H1 (cell line): ENCODE data around the gene GPN2. TPM values are rescaled to one million over a fixed set of nuclear protein-coding genes. Genes with fewer than 3 reads are reported as not detected.

Source experiments
- CTCF ChIA-PET: fragments of 300-600 bp; sonication (Branson Sonifier 250); formaldehyde crosslinking; loops from one replicate; lab custom pipeline; 2021; ENCODE audit not compliant: partially characterized antibody; lab: Charles Lee
- POLR2A ChIA-PET: fragments of 300-600 bp; sonication (Branson Sonifier 250); formaldehyde crosslinking; loops from one replicate; lab custom pipeline; 2021; ENCODE audit warnings: inconsistent platforms; ENCODE audit not compliant: partially characterized antibody; lab: Charles Lee
- DNase-seq, 2 experiments: peaks; one replicate each; pipeline versions ENCODE4 v3.0.0 to v3.0.0-alpha.2; 2010 to 2022; ENCODE audit warnings: low spot score in 2 of 2, low read depth in 1 of 2, mixed read lengths in 1 of 2
- FAIRE-seq: peaks from 2 replicates; lab custom pipeline; 2011; peaks lifted over from hg19 to GRCh38; lab: Jason Lieb, UNC
- H2AFZ ChIP-seq: 2 replicates; pipeline ENCODE4 v1.8.1; 2012; ENCODE audit warnings: low read length, inconsistent platforms
- H2AK5ac ChIP-seq: 2 replicates; pipeline ENCODE4 v1.6.1; 2013; ENCODE audit warnings: low read depth, low read length
- H2BK120ac ChIP-seq: replicated peaks from 2 replicates; pipeline ENCODE3; 2013; ENCODE audit warnings: low read depth, low read length, inconsistent platforms
- H2BK12ac ChIP-seq: 2 replicates; pipeline ENCODE4 v1.6.1; 2013; ENCODE audit warnings: low read depth, low read length
- H2BK15ac ChIP-seq: 2 replicates; pipeline ENCODE4 v1.6.1; 2013; ENCODE audit warnings: low read length
- H2BK20ac ChIP-seq: 2 replicates; pipeline ENCODE4 v1.6.1; 2013; ENCODE audit warnings: low read length
- H2BK5ac ChIP-seq: 2 replicates; pipeline ENCODE4 v1.6.1; 2013; ENCODE audit warnings: low read depth, low read length
- H3K14ac ChIP-seq: 2 replicates; pipeline ENCODE4 v1.6.1; 2013; ENCODE audit warnings: inconsistent platforms; ENCODE audit not compliant: insufficient read length
- H3K18ac ChIP-seq: 2 replicates; pipeline ENCODE4 v1.6.1; 2013; ENCODE audit warnings: low read length; ENCODE audit errors: extremely low read depth
- H3K23ac ChIP-seq: 2 replicates; pipeline ENCODE4 v1.6.1; 2013; ENCODE audit warnings: inconsistent platforms; ENCODE audit not compliant: insufficient read length
- H3K23me2 ChIP-seq: 2 replicates; pipeline ENCODE4 v1.6.1; 2013; ENCODE audit warnings: low read depth, low read length
- H3K27ac ChIP-seq: 2 replicates; pipeline ENCODE4 v1.6.1; 2011; ENCODE audit warnings: low read depth, low read length, inconsistent platforms
- H3K27me3 ChIP-seq, 4 experiments: replicated peaks in 1 of 4; 1 replicate in 1 of 4; 2 replicates in 3 of 4; pipeline versions ENCODE4 v1.6.1 to v1.8.1; 2011 to 2013; ENCODE audit warnings: low read length in 3 of 4, mild to moderate bottlenecking in 3 of 4, inconsistent platforms in 2 of 4, mixed read lengths in 2 of 4, moderate library complexity in 1 of 4; ENCODE audit not compliant: control insufficient read depth in 3 of 4, insufficient read depth in 3 of 4; ENCODE audit errors: extremely low read depth in 1 of 4
- H3K36me3 ChIP-seq, 4 experiments: 2 replicates each; pipeline versions ENCODE4 v1.6.1 to v1.8.1; 2011 to 2013; ENCODE audit warnings: mild to moderate bottlenecking in 4 of 4, low read length in 3 of 4, moderate library complexity in 2 of 4, control low read depth in 1 of 4, inconsistent platforms in 1 of 4; ENCODE audit not compliant: insufficient read depth in 4 of 4, control insufficient read depth in 2 of 4
- H3K4ac ChIP-seq: replicated peaks from 2 replicates; pipeline ENCODE3; 2013; ENCODE audit warnings: low read length, low read depth, mixed read lengths, inconsistent platforms; ENCODE audit not compliant: insufficient read length
- H3K4me1 ChIP-seq, 4 experiments: replicated peaks in 1 of 4; 1 replicate in 1 of 4; 2 replicates in 3 of 4; pipeline versions ENCODE4 v1.6.1 to v1.8.1; 2011 to 2013; ENCODE audit warnings: low read length in 3 of 4, inconsistent platforms in 2 of 4, mixed read lengths in 1 of 4; ENCODE audit not compliant: insufficient read depth in 4 of 4, control insufficient read depth in 3 of 4
- H3K4me2 ChIP-seq, 2 experiments: 2 replicates each; pipeline versions ENCODE4 v1.6.1 to v1.8.1; 2011 to 2013; ENCODE audit warnings: low read depth in 2 of 2, low read length in 2 of 2, control low read depth in 1 of 2, inconsistent platforms in 1 of 2, mild to moderate bottlenecking in 1 of 2; ENCODE audit not compliant: insufficient read depth in 1 of 2
- H3K4me3 ChIP-seq, 4 experiments: fragments of 200-600, 300-600 bp in 1 of 4; sonication (generic), shearing (Covaris generic), sonication (Bioruptor Twin) in 1 of 4; 2 replicates each; pipeline versions ENCODE4 v1.5.1 to v1.8.1; 2011 to 2016; ENCODE audit warnings: low read length in 4 of 4, low read depth in 3 of 4, control low read depth in 2 of 4, inconsistent platforms in 2 of 4, mild to moderate bottlenecking in 2 of 4, mixed read lengths in 1 of 4, moderate library complexity in 1 of 4; ENCODE audit not compliant: insufficient read depth in 2 of 4; ENCODE audit errors: extremely low read depth in 1 of 4
- H3K56ac ChIP-seq: replicated peaks from 2 replicates; pipeline ENCODE3; 2013; ENCODE audit warnings: low read depth, mild to moderate bottlenecking, mixed read lengths, low read length, inconsistent platforms; ENCODE audit not compliant: insufficient read length
- H3K79me1 ChIP-seq: 2 replicates; pipeline ENCODE4 v1.6.1; 2013; ENCODE audit warnings: low read depth, low read length, control low read depth
- H3K79me2 ChIP-seq, 2 experiments: 2 replicates each; pipeline versions ENCODE4 v1.6.1 to v1.8.1; 2012 to 2013; ENCODE audit warnings: low read length in 2 of 2, mild to moderate bottlenecking in 2 of 2, inconsistent platforms in 1 of 2; ENCODE audit not compliant: insufficient read depth in 2 of 2, control insufficient read depth in 1 of 2
- H3K9ac ChIP-seq, 4 experiments: replicated peaks in 1 of 4; 1 replicate in 1 of 4; 2 replicates in 3 of 4; pipeline versions ENCODE4 v1.6.1 to v1.8.1; 2011 to 2013; ENCODE audit warnings: low read depth in 3 of 4, low read length in 3 of 4, control low read depth in 2 of 4, mild to moderate bottlenecking in 2 of 4, moderate library complexity in 2 of 4, inconsistent platforms in 1 of 4; ENCODE audit errors: extremely low read depth in 1 of 4
- H3K9me3 ChIP-seq, 2 experiments: 2 replicates each; pipeline versions ENCODE4 v1.6.1 to v1.8.1; 2012 to 2013; ENCODE audit warnings: mild to moderate bottlenecking in 2 of 2, moderate library complexity in 2 of 2, control low read depth in 1 of 2, inconsistent platforms in 1 of 2, low read depth in 1 of 2, low read length in 1 of 2, mixed read lengths in 1 of 2; ENCODE audit not compliant: insufficient read depth in 2 of 2
- H4K20me1 ChIP-seq, 2 experiments: replicated peaks in 1 of 2; 2 replicates each; pipeline versions ENCODE3 to v1.8.1; 2011 to 2013; ENCODE audit warnings: inconsistent platforms in 2 of 2, low read length in 2 of 2, mild to moderate bottlenecking in 1 of 2; ENCODE audit not compliant: insufficient read depth in 2 of 2, control insufficient read depth in 1 of 2
- H4K5ac ChIP-seq: 2 replicates; pipeline ENCODE4 v1.6.1; 2013; ENCODE audit warnings: low read length, low read depth, mixed read lengths, inconsistent platforms; ENCODE audit not compliant: insufficient read length
- H4K8ac ChIP-seq: 2 replicates; pipeline ENCODE4 v1.8.0; 2013; ENCODE audit warnings: mild to moderate bottlenecking, moderate library complexity, low read length, inconsistent platforms; ENCODE audit not compliant: insufficient read depth; ENCODE audit errors: extremely low read depth
- H4K91ac ChIP-seq: replicated peaks from 2 replicates; pipeline ENCODE3; 2013; ENCODE audit warnings: low read length, mixed read lengths, inconsistent platforms; ENCODE audit not compliant: insufficient read length
- BACH1 ChIP-seq: IDR thresholded peaks from 2 replicates; pipeline ENCODE4 v1.6.1; 2012; ENCODE audit warnings: low read length, improper control_type of control experiment
- POLR2A ChIP-seq, 2 experiments: IDR thresholded peaks; 1 replicate in 1 of 2; 2 replicates in 1 of 2; pipeline ENCODE4 v1.6.1; 2011; ENCODE audit warnings: low read depth in 2 of 2, low read length in 2 of 2, mild to moderate bottlenecking in 2 of 2; ENCODE audit errors: control extremely low read depth in 1 of 2
- RAD21 ChIP-seq, 2 experiments: IDR thresholded peaks in 1 of 2; conservative IDR thresholded peaks in 1 of 2; 2 replicates each; pipeline ENCODE4 v1.6.1; 2011; ENCODE audit warnings: low read depth in 2 of 2, low read length in 2 of 2, improper control_type of control experiment in 1 of 2, inconsistent platforms in 1 of 2, mild to moderate bottlenecking in 1 of 2, moderate library complexity in 1 of 2
- SIN3A ChIP-seq, 2 experiments: IDR thresholded peaks in 1 of 2; conservative IDR thresholded peaks in 1 of 2; 2 replicates each; pipeline ENCODE4 v1.6.1; 2011 to 2012; ENCODE audit warnings: low read length in 2 of 2, improper control_type of control experiment in 1 of 2, low read depth in 1 of 2, mild to moderate bottlenecking in 1 of 2
- TAF1 ChIP-seq: IDR thresholded peaks from 2 replicates; pipeline ENCODE4 v1.6.1; 2011; ENCODE audit warnings: mild to moderate bottlenecking, low read depth, low read length
- TBP ChIP-seq: IDR thresholded peaks from 2 replicates; pipeline ENCODE4 v1.6.1; 2011; ENCODE audit warnings: low read depth, low read length, improper control_type of control experiment
- WGBS, 2 experiments: shearing (Covaris generic) in 1 of 2; methylation state at CpG; one replicate each; pipeline versions ENCODE4 v1.1.6 to v1.1.7; 2013 to 2015; ENCODE audit warnings: low lambda C conversion rate in 2 of 2, mixed read lengths in 2 of 2, inconsistent platforms in 1 of 2, low coverage in 1 of 2, missing lambda C conversion rate in 1 of 2; ENCODE audit not compliant: insufficient replicate concordance in 2 of 2, insufficient coverage in 1 of 2, insufficient read length in 1 of 2; ENCODE audit errors: extremely low coverage in 1 of 2, missing lambda C conversion rate in 1 of 2; 5-methylcytosine and 5-hydroxymethylcytosine counted together
- polyA plus RNA-seq, 7 experiments: library from polyadenylated mRNA; depleted of rRNA in 3 of 7; stranded (reverse) in 5 of 7; unstranded in 2 of 7; fragments of >200 nt in 5 of 7; fragments of 200-250 nt in 2 of 7; gene quantifications; 1 replicate in 5 of 7; 2 replicates in 1 of 7; 4 replicates in 1 of 7; pipeline versions ENCODE4 v1.2.1 to v1.2.3, GENCODE V29; 2011 to 2013; ENCODE audit warnings: missing spikeins in 2 of 7, mixed read lengths in 2 of 7
- total RNA-seq: library from RNA; stranded (reverse); fragmentation: NEBNext Ultra II Directional; extraction: Animal tissue kit (Norgen Biotek cat#: 25700); gene quantifications from 2 replicates; pipeline ENCODE4 v1.2.1, GENCODE V29; 2021
- TF ChIP-seq, protein P1 (sequence below), 3 experiments: IDR thresholded peaks; 1 replicate in 2 of 3; 2 replicates in 1 of 3; pipeline versions ENCODE4 v1.5.1 to v1.6.1; 2011; ENCODE audit warnings: low read length in 3 of 3, mild to moderate bottlenecking in 3 of 3, inconsistent platforms in 2 of 3, low read depth in 1 of 3, moderate library complexity in 1 of 3; ENCODE audit not compliant: insufficient read depth in 1 of 3; ENCODE audit errors: control extremely low read depth in 1 of 3

GPN2 gene
- total and polyA plus RNA-seq, 2 of the 8 experiments (the other 6 are each of a cell fraction or from before 2014, with no cell fraction given), result 27.3 to 36.8 TPM

- ChIA-PET CTCF (interaction anchor here (0.6 to 2.5 kb wide), 3 partner anchors 9 to 63 kb away, joined by 3 to 11 read pairs (median 4); no protein-coding TSS in a partner anchor), POLR2A (interaction anchor here (0.5 to 1.0 kb wide), 2 partner anchors 12 to 425 kb away, joined by 4 read pairs; no protein-coding TSS in a partner anchor)
- H3K14ac ChIP-seq, result no peak within 1 kb of the TSS
- H3K23ac ChIP-seq, result no peak within 1 kb of the TSS
- peak within 1 kb of the TSS; percentile 59 for H2BK120ac ChIP-seq
- H2AFZ ChIP-seq, result peak within 1 kb of the TSS; percentile 100
- DNase-seq (peak in 1 of 2 experiments; percentile 86), FAIRE-seq (no peak)
- peaks cover 9% of the 10 kb centered on the region in 2 experiments for H4K20me1 ChIP-seq
- peak within 1 kb of the TSS; percentile 67 for H4K5ac ChIP-seq
- no peak within 1 kb of the TSS for H2BK12ac ChIP-seq
- peak within 1 kb of the TSS; percentile 87; the same call in 1 of the 2 replicates for H3K18ac ChIP-seq
- H3K79me1 ChIP-seq, result peaks cover 12% of the 10 kb centered on the region
- peaks cover 0 to 11% of the 10 kb centered on the region in 2 experiments; a peak in 1 of 4 replicates for H3K79me2 ChIP-seq
- H3K4ac ChIP-seq, result no peak within 1 kb of the TSS
- 9% methylated on average over 29 of the region's 107 CpGs; no CpG with 5 or more reads in 1 of the 2 experiments for WGBS, 2 experiments
- H3K23me2 ChIP-seq, result peaks cover 6% of the 10 kb centered on the region; the same call in 1 of the 2 replicates
- H3K4me2 ChIP-seq, result peak within 1 kb of the TSS; percentile 88 to 93
- peaks cover 6 to 9% (median 7%) of the 10 kb centered on the region in 4 experiments; a peak in 6 of 7 replicates for H3K4me1 ChIP-seq
- no peak within 1 kb of the TSS for H2BK20ac ChIP-seq
- no peak within 1 kb of the TSS; the same call in 1 of the 2 replicates for H2BK5ac ChIP-seq
- no peaks in the 10 kb centered on the region for H3K27me3 ChIP-seq
- no peak within 1 kb of the TSS for H2AK5ac ChIP-seq
- peak within 1 kb of the TSS; percentile 80 for H4K8ac ChIP-seq
- H3K56ac ChIP-seq, result peak within 1 kb of the TSS; percentile 53
- H3K4me3 ChIP-seq, result peak within 1 kb of the TSS; percentile 53 to 76 (median 56)
- H3K27ac ChIP-seq, result no peak within 1 kb of the TSS
- H2BK15ac ChIP-seq, result peak within 1 kb of the TSS; percentile 95; the same call in 1 of the 2 replicates
- peak within 1 kb of the TSS; percentile 42 to 80 (median 64) for H3K9ac ChIP-seq
- H3K9me3 ChIP-seq, result no peaks in the 10 kb centered on the region
- peaks cover 0 to under 1% (median 0%) of the 10 kb centered on the region in 4 experiments; a peak in 1 of 8 replicates for H3K36me3 ChIP-seq
- H4K91ac ChIP-seq, result peak within 1 kb of the TSS; percentile 91
- TF ChIP-seq TAF1 (0 out of 2 replicates have a peak, but pooled peaks have one; percentile 47), BACH1 (no peak), RAD21 (IDR thresholded peaks at IDR 0.05 in 1 of 2, conservative IDR thresholded peaks at IDR 0.05 in 1 of 2; ENCODE audit: low read depth in 2 of 2, low read length in 2 of 2) (peak in 1 of 2 experiments; percentile 0; a peak in 2 of 4 replicates), POLR2A (IDR thresholded peaks at IDR 0.05; ENCODE audit: control extremely low read depth in 1 of 2, low read depth in 2 of 2, low read length in 2 of 2) (peak in 1 of 2 experiments; percentile 34; a peak in 1 of 3 replicates), TBP (peak; percentile 26; the same call in 1 of the 2 replicates), SIN3A (conservative IDR thresholded peaks at IDR 0.05 in 1 of 2, IDR thresholded peaks at IDR 0.05 in 1 of 2; ENCODE audit: low read depth in 1 of 2, low read length in 2 of 2) (peak in 1 of 2 experiments; percentile 40; a peak in 1 of 4 replicates)
- TF ChIP-seq, protein P1, sequence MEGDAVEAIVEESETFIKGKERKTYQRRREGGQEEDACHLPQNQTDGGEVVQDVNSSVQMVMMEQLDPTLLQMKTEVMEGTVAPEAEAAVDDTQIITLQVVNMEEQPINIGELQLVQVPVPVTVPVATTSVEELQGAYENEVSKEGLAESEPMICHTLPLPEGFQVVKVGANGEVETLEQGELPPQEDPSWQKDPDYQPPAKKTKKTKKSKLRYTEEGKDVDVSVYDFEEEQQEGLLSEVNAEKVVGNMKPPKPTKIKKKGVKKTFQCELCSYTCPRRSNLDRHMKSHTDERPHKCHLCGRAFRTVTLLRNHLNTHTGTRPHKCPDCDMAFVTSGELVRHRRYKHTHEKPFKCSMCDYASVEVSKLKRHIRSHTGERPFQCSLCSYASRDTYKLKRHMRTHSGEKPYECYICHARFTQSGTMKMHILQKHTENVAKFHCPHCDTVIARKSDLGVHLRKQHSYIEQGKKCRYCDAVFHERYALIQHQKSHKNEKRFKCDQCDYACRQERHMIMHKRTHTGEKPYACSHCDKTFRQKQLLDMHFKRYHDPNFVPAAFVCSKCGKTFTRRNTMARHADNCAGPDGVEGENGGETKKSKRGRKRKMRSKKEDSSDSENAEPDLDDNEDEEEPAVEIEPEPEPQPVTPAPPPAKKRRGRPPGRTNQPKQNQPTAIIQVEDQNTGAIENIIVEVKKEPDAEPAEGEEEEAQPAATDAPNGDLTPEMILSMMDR (IDR thresholded peaks at IDR 0.05; ENCODE audit: control extremely low read depth in 1 of 3, insufficient read depth in 1 of 3, low read depth in 1 of 3, low read length in 3 of 3), result peak; percentile 55 to 68 (median 65)
Measured at GRCh38 chr1:26826261-26827105, 63.6 kb downstream of the GPN2 start, which contains the start of gene ZDHHC18. Gene ZDHHC18, plus strand, starts transcription at chr1:26826688. Its CDS starts 117 bp downstream, at chr1:26826805.
